Measurements from ENCODE around the gene KTN1.

KTN1 gene

DNA sequence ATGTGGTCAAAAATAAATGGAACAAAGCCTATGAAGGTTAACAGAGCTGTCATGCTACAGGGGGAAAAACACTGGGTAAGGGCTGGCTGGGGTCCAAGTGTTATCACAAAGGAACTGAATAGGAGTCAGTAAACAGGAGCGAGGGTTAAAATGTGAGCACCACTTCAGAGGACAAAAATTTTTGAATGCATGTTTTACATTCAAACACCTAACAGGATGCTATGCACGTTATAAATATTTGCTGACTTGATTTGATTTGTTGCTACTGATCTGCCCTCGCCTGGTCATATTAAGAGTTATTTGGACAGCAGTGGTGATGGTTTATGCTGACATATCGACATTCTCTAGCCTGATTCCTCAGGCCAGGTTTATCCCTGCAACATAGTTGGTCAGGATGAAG lies 7.4 kb upstream of the KTN1 start:
- DNase-seq: no peak

GRCh38 chr14:55574988-55575387 lies 5.0 kb upstream of the KTN1 start:
- DNase-seq: no peak

GRCh38 chr14:55577229-55577628 lies 2.8 kb upstream of the KTN1 start:
- no peak for DNase-seq

DNA sequence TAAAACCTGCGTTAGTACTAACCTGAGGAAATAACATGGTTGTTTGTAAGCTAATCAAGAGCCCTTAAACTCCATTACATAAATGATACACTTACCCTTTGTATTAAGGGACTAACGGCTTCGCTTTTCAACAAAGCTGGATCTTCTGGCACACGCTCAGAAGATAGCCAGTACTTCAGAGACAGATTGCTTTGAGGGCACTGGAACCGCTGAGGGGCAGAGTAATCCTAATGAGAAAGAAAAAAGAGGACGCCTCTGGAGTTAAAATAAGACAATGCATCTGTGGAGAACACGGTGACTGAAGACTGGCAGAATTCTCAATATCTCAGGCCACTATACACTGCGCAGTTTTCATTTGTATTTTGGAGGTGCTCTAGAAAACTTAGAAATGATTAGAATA lies 1.5 kb upstream of the KTN1 start:
- DNase-seq: no peak

DNA sequence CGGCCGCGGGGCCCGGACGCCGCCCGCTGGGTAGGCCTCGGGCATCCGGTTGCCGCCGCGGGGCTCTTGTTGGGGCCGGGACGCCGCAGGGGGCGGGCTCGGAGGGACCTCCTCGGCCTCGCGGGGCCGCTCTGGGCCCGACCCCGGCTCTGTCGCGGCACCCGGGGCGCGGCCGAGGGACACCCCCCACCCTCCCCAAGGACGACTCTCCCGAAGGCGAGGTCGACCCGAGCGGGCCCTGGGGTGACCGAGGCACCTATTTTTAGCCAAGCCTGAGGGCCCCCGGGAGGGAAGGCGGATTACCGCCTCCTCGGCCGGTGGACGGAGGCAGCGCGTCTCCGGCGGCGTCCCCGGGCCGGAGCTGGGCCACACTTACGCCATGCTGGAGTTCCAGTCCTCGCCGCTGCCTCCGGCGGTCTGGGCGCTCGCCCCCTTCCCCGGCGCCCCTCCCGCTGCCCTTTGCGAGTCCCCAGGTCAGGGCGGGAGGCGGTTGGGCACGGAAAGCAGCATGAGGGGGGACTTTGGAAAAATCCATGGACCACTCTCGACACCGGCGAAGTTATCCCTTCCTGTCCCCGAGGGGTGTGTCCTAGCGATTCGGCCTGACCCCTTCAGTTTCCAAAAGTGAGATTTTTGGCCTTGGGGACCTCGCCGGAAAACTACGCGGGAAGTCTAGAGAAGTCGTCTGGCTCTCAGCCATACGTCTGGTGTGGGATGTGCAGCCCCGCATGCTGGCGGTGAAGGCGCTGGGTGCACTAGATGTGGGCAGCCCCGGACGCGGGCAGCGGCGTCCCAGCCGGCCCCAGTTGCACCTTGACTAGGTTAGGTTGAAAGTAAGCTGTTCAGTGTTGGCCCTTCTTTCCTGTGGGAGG lies 699 bp downstream of the KTN1 start:
- peak; percentile 42 to 70 (median 50) for DNase-seq

DNA sequence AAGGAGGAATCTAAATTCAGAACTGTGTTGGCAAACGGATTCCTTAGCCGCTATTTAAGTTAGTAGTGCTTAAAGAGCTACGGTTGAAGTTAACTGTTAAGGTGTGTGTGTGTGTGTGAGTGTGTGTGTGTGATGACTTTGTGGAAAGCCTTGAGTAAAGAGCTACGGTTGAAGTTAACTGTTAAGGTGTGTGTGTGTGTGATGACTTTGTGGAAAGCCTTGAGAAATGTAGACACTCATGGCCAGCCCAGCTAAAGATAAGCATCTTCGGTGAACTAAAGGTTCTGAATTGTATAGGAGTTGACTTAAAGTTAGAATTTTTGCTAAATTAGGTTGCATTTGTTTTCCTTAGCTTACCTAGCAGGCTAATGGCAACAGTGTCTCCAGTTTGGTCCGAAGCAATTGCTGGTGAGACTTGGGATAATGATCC lies 1.4 kb downstream of the KTN1 start:
- DNase-seq: no peak

DNA sequence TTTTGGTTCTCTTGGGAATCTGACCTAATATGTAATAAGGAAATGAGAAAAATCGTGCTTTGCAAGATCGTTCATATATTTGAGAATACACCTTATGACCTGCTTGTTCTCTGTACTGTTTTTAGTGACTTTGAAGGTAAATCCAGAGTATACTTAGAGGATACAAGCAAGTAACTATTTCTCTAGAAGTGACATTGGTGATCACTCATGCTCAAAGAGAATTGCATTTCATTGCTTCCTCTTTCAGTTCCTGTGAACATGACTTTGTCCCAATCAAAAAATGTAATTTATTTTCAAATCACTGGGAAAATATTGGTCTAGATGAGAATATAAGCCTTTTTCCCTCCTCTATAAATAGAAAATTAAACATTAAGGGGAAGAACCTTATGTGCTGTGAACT lies 2.7 kb downstream of the KTN1 start:
- DNase-seq: peak in 2 of 4 experiments; percentile 44

DNA sequence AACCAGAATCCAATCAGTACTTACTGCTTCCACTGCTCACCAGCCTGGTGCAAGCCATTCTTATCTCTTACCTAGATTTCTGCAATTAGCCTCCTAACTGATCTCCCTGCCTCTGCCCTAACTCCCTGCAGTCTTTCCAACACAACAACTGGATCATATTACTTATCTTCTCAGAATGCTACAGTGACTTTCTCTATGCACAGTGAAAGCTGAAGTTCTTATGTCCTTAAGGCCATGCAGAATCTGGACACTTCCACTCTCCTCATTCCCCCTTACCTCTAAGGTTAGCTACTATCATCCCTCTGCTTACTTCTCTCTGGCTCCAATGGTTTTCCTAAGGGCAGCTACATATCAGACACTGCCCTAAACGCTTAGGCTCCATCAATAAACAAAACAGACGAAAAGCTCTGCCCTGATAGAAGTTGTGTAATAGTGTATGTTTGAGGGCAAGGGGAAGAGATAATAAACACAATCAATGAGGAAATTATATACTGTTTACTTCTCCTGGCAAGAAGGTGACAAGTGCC lies 4.0 kb downstream of the KTN1 start:
- no peak for DNase-seq

DNA sequence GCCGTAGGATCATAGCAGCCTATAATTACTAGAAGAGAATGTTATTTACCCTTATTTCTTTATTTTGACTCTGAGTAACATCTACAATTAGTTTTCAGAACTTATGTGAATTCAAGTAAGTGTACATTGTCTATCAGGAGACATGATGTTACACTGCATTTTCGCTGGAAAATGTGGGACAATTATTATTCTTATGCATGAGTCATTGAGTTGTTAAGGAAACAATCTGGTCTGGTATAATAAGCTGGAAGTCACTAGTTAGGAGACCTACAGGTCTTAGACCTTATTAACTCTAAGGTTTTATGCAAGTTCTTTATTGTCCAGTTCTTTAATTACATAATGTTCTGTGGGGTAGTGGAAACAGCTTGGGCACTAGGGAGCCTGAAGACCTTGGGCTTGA lies 5.8 kb downstream of the KTN1 start:
- DNase-seq: no peak

DNA sequence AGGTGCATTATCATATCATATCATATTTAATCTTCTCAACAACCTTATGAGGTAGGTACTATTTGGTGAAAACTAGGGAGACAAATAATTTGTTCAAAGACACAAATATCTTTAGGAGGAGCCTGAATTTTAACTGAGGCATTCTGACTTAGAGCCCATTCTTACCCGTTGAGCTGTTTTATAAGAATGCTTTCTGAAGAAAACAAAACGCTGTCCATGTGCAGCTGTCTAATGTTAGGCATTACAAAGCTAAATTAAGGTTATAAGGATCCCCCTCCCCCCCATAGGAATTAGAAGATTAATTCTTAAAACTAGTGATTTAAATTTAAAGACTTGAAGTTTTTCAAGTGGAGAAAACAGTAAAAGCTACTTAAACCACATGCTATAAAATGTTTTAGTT lies 6.4 kb downstream of the KTN1 start:
- DNase-seq: no peak

- DNase-seq: no peak
These were observed 7.8 kb downstream of the KTN1 start for GRCh38 chr14:55587847-55588246.

DNA sequence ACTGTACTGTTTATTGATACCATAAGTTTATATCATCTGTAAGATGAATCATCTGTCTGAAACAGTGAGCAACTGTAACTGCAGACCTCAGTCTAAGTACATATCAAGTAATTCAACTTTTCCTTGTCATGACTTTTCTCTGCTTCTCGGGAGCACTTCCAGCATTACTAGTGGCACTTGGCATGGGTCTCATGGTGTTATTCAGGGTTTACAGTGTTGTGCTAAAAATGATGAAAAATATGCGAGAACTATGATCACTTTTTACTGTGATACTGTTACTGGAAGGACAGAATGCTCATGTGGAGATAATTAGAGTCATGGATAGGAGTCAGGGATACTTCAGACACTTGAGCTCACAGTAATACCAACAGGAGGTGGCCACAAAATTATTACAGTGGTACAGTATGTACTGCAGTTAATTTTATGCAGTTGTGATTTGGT lies 8.3 kb downstream of the KTN1 start:
- no peak for DNase-seq

DNA sequence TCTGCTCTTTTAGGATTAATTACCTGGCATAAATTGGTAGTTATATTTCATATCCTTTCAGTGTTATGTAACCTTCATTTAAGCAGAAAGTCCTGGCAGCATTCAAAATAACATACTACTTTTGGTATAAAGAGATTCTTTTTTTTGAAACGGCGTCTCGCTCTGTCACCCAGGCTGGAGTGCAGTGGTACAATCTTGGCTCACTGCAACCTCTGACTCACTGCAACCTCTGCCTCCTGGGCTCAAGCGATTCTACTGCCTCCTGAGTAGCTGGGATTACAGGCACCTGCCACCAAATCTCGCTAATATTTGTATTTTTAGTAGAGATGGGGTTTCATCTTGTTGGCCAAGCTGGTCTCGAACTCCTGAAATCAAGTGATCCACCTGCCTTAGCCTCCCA lies 9.2 kb downstream of the KTN1 start:
- DNase-seq: no peak

DNA sequence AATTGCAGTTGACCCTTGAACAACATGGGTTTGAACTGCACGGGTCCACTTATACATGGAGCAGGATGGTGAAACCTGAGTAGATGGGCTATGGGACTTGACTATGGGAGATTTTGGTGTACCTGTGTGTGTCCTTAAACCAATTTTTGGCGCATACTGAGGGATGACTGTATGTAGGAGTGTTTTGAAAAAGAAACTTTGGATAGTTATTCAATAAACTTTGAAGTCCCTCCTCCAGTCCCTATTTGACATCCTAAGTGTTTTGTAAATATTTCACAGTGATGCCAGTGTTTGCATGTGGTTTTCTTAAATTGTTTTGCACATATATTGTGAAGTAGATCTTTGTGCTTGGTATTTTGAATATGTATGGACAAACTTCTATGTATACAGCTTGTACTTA lies 12.4 kb downstream of the KTN1 start:
- DNase-seq: no peak

GRCh38 chr14:55593698-55594097 lies 13.7 kb downstream of the KTN1 start:
- no peak for DNase-seq

- DNase-seq: peak; percentile 15 to 61 (median 38)
These were observed 19.4 kb downstream of the KTN1 start for GRCh38 chr14:55599250-55599879.

GRCh38 chr14:55600784-55601561 lies 21.0 kb downstream of the KTN1 start:
- DNase-seq: peak in 2 of 4 experiments; percentile 38 to 45

- no peak for DNase-seq
These were observed 23.5 kb downstream of the KTN1 start for GRCh38 chr14:55603401-55603953.

DNA sequence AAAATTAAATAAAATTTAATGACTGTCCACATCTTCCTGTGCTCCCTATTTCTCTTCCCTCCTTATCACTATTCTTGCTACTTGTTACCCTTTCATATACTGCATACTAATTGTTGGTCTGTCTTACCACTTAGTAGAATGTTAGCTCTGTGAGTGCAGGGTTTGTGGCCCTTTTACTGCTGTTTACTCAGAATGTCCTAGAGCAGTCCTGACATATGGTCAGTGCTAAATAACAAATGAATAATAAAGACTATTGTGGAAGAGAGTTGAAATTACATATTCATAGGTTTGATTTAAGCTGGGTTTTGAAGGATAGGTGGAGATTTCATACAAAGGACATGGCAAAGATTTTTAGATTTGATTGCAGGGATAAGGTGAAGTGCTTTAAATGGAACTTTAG lies 24.5 kb downstream of the KTN1 start:
- no peak for DNase-seq

- no peak for DNase-seq
These were observed 25.0 kb downstream of the KTN1 start for GRCh38 chr14:55604900-55605418.

GRCh38 chr14:55605793-55606192 lies 25.8 kb downstream of the KTN1 start:
- DNase-seq: no peak

- no peak for DNase-seq
These were observed 27.4 kb downstream of the KTN1 start for GRCh38 chr14:55607386-55607785.

DNA sequence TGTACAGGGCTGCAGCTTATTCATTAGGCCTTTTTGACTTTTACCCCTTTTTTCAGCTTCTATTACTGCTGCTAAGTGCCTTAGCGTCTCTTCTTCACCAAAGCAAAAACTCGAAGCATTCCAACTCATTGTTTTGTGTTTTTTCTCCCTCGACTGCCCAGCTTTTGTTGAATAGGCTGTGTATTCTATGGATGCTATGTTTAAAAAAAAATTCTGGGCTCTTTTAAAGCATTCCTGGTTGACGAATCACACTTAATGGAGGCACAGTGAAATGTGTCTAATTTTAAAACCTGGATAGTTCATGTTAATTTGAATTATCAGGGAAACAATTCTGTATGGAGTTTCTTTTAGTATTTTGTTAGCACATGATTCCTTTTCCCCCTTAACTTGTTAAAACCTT lies 29.7 kb downstream of the KTN1 start:
- no peak for DNase-seq
